Smooth muscle cell (in vitro differentiated cells): ENCODE results near the gene AATK. TPM values are rescaled to one million over a fixed set of nuclear protein-coding genes. Genes with fewer than 3 reads are reported as not detected.

Experiments
- DNase-seq: peaks from one replicate; lab custom pipeline; 2025; ENCODE audit not compliant: unreplicated experiment; lab: John Stamatoyannopoulos, UW
- H2AFZ ChIP-seq: fragments of 200-600 bp; sonication (generic); 2 replicates; pipeline ENCODE4 v1.6.0; 2016; ENCODE audit warnings: antibody characterized with exemption, low read depth, mild to moderate bottlenecking
- H3F3A ChIP-seq: fragments of 200-600 bp; sonication (generic); 2 replicates; pipeline ENCODE4 v1.6.0; 2017; ENCODE audit warnings: antibody characterized with exemption, low read depth
- H3K27ac ChIP-seq: fragments of 200-600 bp; sonication (generic); 2 replicates; pipeline ENCODE4 v1.5.1; 2016; ENCODE audit warnings: low read depth, mild to moderate bottlenecking
- H3K27me3 ChIP-seq: fragments of 200-600 bp; sonication (generic); 2 replicates; pipeline ENCODE4 v1.6.1; 2016; ENCODE audit warnings: low read depth, mild to moderate bottlenecking
- H3K36me3 ChIP-seq: fragments of 200-600 bp; sonication (generic); 2 replicates; pipeline ENCODE4 v1.5.1; 2016; ENCODE audit warnings: low read depth
- H3K4me1 ChIP-seq: fragments of 200-600 bp; sonication (generic); 2 replicates; pipeline ENCODE4 v1.5.1; 2016; ENCODE audit warnings: low read depth
- H3K4me2 ChIP-seq: fragments of 200-600 bp; sonication (generic); 2 replicates; pipeline ENCODE4 v1.6.0; 2016; ENCODE audit warnings: mild to moderate bottlenecking
- H3K4me3 ChIP-seq: fragments of 200-600 bp; sonication (generic); 2 replicates; pipeline ENCODE4 v1.5.1; 2016; ENCODE audit warnings: mild to moderate bottlenecking
- H3K79me2 ChIP-seq: fragments of 200-600 bp; sonication (generic); 2 replicates; pipeline ENCODE4 v1.6.0; 2016; ENCODE audit warnings: low read depth, mild to moderate bottlenecking
- H3K9ac ChIP-seq: fragments of 200-600 bp; sonication (generic); 2 replicates; pipeline ENCODE4 v1.6.0; 2016; ENCODE audit warnings: low read depth
- H3K9me3 ChIP-seq: fragments of 200-600 bp; sonication (generic); replicated peaks from 2 replicates; pipeline ENCODE4 v1.5.1; 2016; ENCODE audit warnings: low read depth
- H4K20me1 ChIP-seq: fragments of 200-600 bp; sonication (generic); 2 replicates; pipeline ENCODE4 v1.6.0; 2016; ENCODE audit warnings: low read depth
- WGBS: methylation state at CpG from one replicate; pipeline ENCODE4 v1.1.7; 2016; ENCODE audit warnings: low lambda C conversion rate; 5-methylcytosine and 5-hydroxymethylcytosine counted together
- polyA plus RNA-seq: library from polyadenylated mRNA; unstranded; fragments of >200 nt; fragmentation: Nextera tagmentation; extraction: Ambion mirVana; gene quantifications from 2 replicates; pipeline ENCODE4 v1.2.1, GENCODE V29; 2016
- total RNA-seq: library from RNA; depleted of rRNA; stranded (reverse); fragments of >200 nt; gene quantifications from 2 replicates; pipeline ENCODE4 v1.2.3, GENCODE V29; 2014
- TF ChIP-seq, protein P1 (sequence below): fragments of 200-600 bp; sonication (generic); IDR thresholded peaks from 2 replicates; pipeline ENCODE4 v1.5.1; 2017; ENCODE audit warnings: borderline replicate concordance, mild to moderate bottlenecking, antibody characterized with exemption; ENCODE audit not compliant: insufficient read depth, poor library complexity, severe bottlenecking

The AATK gene
- total and polyA plus RNA-seq, 2 experiments from 2014 or later: 0.61 to 0.67 TPM

DNA sequence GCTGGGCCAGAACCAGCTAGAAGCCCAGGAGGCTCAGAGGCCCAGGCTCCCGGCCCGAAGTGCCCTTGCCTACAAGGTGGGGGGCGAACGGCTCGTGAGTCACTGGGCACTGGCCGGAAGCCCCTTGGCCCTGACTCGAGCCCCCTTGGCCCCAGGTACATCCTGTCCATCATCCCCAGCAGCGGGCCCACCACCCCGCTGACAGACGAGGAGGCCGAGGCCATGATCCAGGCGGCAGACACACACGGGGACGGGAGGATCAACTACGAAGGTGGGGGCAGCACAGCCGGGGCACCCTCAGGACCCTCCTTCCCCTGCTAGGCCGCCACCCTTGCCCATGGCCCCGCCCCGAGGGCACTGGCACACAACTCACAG lies 15.8 kb upstream of the AATK start:
- no peaks in the 10 kb centered on the region for H3F3A ChIP-seq
- H3K4me3 ChIP-seq: no peak overlapping the region
- DNase-seq: no peak
- H3K9me3 ChIP-seq: no peaks in the 10 kb centered on the region
- H3K36me3 ChIP-seq: no peaks in the 10 kb centered on the region
- WGBS: 96% methylated on average over 19 of the region's 19 CpGs
- no peak overlapping the region for H3K9ac ChIP-seq
- no peaks in the 10 kb centered on the region for H3K27me3 ChIP-seq
- no peaks in the 10 kb centered on the region for H3K79me2 ChIP-seq
- TF ChIP-seq, protein P1, sequence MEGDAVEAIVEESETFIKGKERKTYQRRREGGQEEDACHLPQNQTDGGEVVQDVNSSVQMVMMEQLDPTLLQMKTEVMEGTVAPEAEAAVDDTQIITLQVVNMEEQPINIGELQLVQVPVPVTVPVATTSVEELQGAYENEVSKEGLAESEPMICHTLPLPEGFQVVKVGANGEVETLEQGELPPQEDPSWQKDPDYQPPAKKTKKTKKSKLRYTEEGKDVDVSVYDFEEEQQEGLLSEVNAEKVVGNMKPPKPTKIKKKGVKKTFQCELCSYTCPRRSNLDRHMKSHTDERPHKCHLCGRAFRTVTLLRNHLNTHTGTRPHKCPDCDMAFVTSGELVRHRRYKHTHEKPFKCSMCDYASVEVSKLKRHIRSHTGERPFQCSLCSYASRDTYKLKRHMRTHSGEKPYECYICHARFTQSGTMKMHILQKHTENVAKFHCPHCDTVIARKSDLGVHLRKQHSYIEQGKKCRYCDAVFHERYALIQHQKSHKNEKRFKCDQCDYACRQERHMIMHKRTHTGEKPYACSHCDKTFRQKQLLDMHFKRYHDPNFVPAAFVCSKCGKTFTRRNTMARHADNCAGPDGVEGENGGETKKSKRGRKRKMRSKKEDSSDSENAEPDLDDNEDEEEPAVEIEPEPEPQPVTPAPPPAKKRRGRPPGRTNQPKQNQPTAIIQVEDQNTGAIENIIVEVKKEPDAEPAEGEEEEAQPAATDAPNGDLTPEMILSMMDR: no peak
- H3K27ac ChIP-seq: no peak overlapping the region
- H3K4me2 ChIP-seq: no peak overlapping the region
- no peak overlapping the region for H2AFZ ChIP-seq
- H4K20me1 ChIP-seq: no peaks in the 10 kb centered on the region
- H3K4me1 ChIP-seq: no peaks in the 10 kb centered on the region

DNA sequence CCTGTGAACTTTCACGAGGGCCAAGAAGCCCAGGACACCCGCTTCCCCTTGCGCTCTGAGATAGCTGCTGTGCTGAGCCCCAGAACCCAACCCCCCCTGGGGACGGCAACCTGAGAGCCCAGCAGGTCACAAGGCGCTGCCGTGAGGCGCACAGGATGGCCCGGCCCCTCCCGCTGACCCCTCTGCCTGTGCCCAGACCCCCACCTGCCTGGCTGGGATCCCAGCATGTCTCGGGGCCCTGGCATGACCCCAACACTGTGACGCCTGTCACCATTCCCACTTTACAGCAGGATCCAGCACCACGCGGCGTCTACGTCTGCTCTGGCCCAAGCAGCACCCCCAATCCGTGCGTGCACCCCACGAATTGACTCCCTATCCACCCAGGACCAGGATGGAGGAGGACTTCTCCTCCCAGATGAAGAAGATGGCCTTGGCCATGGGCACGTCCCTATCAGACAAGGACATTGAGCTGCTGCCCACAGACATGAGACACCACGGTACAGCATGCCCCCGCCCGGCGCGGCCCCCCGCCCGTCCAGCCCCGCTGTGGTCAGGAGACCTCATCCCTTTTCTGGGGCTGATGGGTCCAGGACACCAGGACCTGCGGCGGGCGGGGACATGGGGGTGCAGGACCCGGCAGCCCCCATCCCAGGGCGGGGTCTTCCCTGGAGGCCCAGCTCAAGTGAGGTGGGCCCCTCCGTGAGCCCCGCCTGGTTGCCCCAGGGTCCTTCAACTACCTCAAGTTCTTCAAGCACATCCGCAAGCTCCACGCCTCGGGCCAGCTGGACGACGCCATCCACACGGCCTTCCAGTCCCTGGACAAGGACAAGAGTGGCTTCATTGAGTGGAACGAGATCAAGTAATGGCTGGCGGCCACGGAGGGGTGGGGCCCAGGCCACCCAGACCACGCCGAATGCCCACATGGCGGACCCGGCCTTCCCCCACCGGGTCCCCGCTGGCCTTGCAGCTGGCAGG lies 15.1 kb upstream of the AATK start:
- Histone ChIP-seq H3K36me3 (no peaks in the 10 kb centered on the region), H2AFZ (no peak overlapping the region), H3K27ac (no peak overlapping the region), H3K9ac (no peak overlapping the region), H3K9me3 (no peaks in the 10 kb centered on the region), H4K20me1 (no peaks in the 10 kb centered on the region), H3F3A (no peaks in the 10 kb centered on the region), H3K79me2 (no peaks in the 10 kb centered on the region), H3K27me3 (no peaks in the 10 kb centered on the region), H3K4me2 (no peak overlapping the region), H3K4me3 (no peak overlapping the region), H3K4me1 (no peaks in the 10 kb centered on the region)
- WGBS: 97% methylated on average over 40 of the region's 49 CpGs
- no peak for DNase-seq
- TF ChIP-seq, protein P1: no peak

DNA sequence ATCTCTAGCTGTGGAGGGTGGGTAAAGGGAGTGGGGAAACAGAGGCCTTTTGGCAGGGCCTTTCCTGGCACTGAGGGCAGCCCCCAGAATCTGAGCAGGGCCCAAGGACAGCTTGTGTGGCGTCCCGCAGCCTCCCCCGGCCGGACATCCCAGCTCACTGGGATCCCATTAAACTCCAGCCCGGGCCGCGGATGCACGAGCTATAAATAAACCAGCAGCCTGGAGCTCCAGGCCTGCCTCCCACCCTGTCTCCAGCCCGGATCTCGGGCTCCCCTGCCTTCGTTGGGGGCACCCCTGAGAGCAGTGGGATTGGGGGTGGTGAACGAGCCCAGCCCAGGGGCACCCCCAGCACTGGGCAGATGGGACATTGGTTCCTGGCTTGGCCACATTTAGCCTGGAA lies 13.8 kb upstream of the AATK start:
- Histone ChIP-seq H3K4me1 (no peaks in the 10 kb centered on the region), H3K79me2 (no peaks in the 10 kb centered on the region), H3K36me3 (no peaks in the 10 kb centered on the region), H3K4me2 (no peak overlapping the region), H3K9ac (no peak overlapping the region), H3K9me3 (peaks cover 6% of the 10 kb centered on the region), H4K20me1 (no peaks in the 10 kb centered on the region), H3K4me3 (no peak overlapping the region), H3F3A (no peaks in the 10 kb centered on the region), H3K27ac (no peak overlapping the region), H3K27me3 (no peaks in the 10 kb centered on the region), H2AFZ (no peak overlapping the region)
- TF ChIP-seq, protein P1: no peak
- DNase-seq: no peak
- WGBS: 65% methylated on average over 12 of the region's 12 CpGs
